Thymus (tissue), 11 donors: Measurements from ENCODE around the gene BDKRB1. TPM values are rescaled to one million over a fixed set of nuclear protein-coding genes. Genes with fewer than 3 reads are reported as not detected.

Experiments used
- DNase-seq, 9 donors: peaks; one replicate each; pipeline ENCODE4 v3.0.0-alpha.2; 2013; ENCODE audit warnings: low spot score in 9 of 9, low read depth in 6 of 9, missing footprints in 1 of 9
- H3K27ac ChIP-seq, 2 donors: one replicate each; pipeline ENCODE4 v1.5.1; 2013; ENCODE audit warnings: control low read depth in 1 of 2, low read depth in 1 of 2, low read length in 1 of 2, mild to moderate bottlenecking in 1 of 2, moderate library complexity in 1 of 2
- H3K27me3 ChIP-seq, 2 donors: one replicate each; pipeline ENCODE4 v1.5.1; 2013; ENCODE audit warnings: low read length in 1 of 2; ENCODE audit not compliant: control insufficient read depth in 2 of 2, insufficient read depth in 1 of 2
- H3K36me3 ChIP-seq, 2 donors: one replicate each; pipeline ENCODE4 v1.5.1; 2013; ENCODE audit warnings: low read length in 1 of 2, mild to moderate bottlenecking in 1 of 2, moderate library complexity in 1 of 2; ENCODE audit not compliant: control insufficient read depth in 2 of 2, insufficient read depth in 2 of 2
- H3K4me1 ChIP-seq, 2 donors: one replicate each; pipeline ENCODE4 v1.5.1; 2013; ENCODE audit warnings: low read length in 2 of 2; ENCODE audit not compliant: control insufficient read depth in 2 of 2, insufficient read depth in 2 of 2
- H3K4me3 ChIP-seq, 2 donors: one replicate each; pipeline ENCODE4 v1.5.1; 2013; ENCODE audit warnings: low read length in 2 of 2, control low read depth in 1 of 2, mild to moderate bottlenecking in 1 of 2
- H3K9me3 ChIP-seq, 2 donors: one replicate each; pipeline ENCODE4 v1.5.1; 2013; ENCODE audit warnings: low read length in 1 of 2, mild to moderate bottlenecking in 1 of 2; ENCODE audit not compliant: control insufficient read depth in 2 of 2, insufficient read depth in 1 of 2
- whole genome bisulfite sequencing: extraction: QIAGEN DNeasy Blood & Tissue Kit; methylation state at CpG from one replicate; pipeline ENCODE4 v1.1.7; 2013; 5-methylcytosine and 5-hydroxymethylcytosine counted together
- polyA plus RNA-seq: library from polyadenylated mRNA; stranded (reverse); fragments of 200-250 nt; gene quantifications from one replicate; pipeline ENCODE4 v1.2.3, GENCODE V29; 2013
- total RNA-seq: library from RNA; stranded (reverse); fragments of 120-200 nt; gene quantifications from one replicate; pipeline ENCODE4 v1.2.4, GENCODE V29; 2013
- donor health status: healthy.

Gene BDKRB1
- total and polyA plus RNA-seq, 2 donors, result 0.05 to 0.62 TPM

DNA sequence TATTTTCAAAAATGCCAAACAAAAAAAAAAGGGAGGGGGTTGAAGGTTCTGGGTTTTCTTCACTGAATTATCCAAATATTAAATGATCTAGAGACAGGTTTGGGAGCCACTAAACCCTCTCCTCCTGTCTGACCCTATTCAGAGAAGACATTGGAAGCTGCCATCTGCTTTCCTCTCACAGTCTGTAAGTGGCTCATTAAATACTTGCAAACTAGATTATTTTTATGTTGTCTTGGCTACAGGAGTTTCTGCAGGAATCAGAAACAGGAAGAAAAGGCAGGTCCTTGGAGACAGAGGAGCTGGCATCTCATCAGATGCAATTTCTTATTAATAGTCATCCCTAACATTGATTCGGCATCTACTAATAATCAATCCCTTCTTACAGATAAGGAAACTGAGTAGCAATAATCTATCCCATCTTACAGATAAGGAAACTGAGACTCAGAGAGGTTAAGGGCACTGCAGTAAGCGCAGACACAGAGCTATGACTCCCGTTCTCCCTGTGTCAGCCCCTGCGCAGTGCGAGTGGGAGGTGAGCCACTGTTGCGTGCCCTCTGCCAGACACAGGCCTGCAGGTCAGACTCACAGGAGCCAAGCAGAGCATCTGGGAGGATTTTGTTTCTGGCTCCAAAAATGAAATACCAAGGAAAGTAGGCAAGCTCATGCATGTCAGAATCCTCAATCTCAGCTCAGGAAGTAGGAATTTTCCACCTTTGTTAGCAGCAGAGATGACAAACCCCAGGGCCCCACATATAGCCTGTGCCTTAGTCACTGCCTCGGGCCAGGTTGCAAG is 40.4 kb upstream of the BDKRB1 start:
- 92% methylated on average over 7 of the region's 7 CpGs for WGBS
- no peaks in the 10 kb centered on the region for H3K27me3 ChIP-seq
- no peak overlapping the region for H3K4me3 ChIP-seq
- no peaks in the 10 kb centered on the region for H3K36me3 ChIP-seq
- no peak overlapping the region for H3K27ac ChIP-seq
- H3K9me3 ChIP-seq, result no peaks in the 10 kb centered on the region
- no peaks in the 10 kb centered on the region for H3K4me1 ChIP-seq
- DNase-seq, result no peak

DNA sequence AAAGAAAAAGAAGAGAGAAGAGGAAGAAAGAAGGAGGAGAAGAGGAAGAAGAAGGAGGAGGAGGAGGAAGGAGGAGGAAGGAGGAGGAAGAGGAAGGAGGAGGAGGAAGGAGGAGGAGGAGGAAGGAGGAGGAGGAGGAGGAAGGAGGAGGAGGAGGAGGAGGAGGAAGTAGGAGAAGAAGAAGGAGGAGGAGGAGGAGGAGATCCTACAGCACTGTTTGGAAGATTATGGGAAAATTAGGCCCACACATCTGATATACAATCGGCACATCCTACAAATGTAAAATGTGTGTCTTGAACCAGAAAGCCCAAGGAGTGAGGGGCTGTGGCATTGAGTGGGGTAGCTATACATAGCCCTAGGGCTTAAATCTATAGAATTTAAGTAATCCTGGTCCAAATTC is 39.4 kb upstream of the BDKRB1 start:
- DNase-seq, result no peak
- no peaks in the 10 kb centered on the region for H3K36me3 ChIP-seq
- H3K27me3 ChIP-seq, result no peaks in the 10 kb centered on the region
- H3K4me3 ChIP-seq, result no peak overlapping the region
- H3K9me3 ChIP-seq, result no peaks in the 10 kb centered on the region
- H3K4me1 ChIP-seq, result no peaks in the 10 kb centered on the region
- no peak overlapping the region for H3K27ac ChIP-seq
- 90% methylated on average over 1 of the region's 1 CpG for WGBS

DNA sequence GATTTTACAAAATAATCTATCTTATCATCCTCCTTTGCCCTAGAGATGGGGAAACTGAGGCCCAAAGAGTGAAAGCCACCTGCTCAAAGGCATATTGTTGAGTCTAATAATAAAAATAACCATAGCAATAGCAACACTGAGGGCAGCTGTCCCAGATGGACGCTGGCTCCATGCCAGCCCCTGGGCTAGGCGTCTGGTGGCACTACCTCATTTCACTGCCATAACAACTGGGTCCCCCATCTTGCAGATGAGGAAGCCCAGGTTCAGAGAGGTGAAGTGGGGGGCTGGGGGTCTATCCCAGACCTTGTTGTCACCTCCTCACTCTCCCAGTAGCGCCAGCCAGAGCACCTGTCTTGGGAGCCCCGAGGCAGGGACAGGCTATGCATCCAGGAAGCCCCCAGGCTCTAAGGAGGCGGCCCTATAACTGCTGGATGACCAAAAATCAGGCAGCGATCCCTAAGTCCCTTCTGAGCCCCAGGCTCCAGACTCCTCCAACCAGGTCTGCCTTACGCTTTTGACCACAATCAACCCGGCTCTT is 38.6 kb upstream of the BDKRB1 start:
- no peak overlapping the region for H3K27ac ChIP-seq
- no peaks in the 10 kb centered on the region for H3K4me1 ChIP-seq
- H3K36me3 ChIP-seq, result no peaks in the 10 kb centered on the region
- no peak for DNase-seq
- 80% methylated on average over 8 of the region's 8 CpGs for WGBS
- H3K27me3 ChIP-seq, result no peaks in the 10 kb centered on the region
- no peaks in the 10 kb centered on the region for H3K9me3 ChIP-seq
- H3K4me3 ChIP-seq, result no peak overlapping the region

DNA sequence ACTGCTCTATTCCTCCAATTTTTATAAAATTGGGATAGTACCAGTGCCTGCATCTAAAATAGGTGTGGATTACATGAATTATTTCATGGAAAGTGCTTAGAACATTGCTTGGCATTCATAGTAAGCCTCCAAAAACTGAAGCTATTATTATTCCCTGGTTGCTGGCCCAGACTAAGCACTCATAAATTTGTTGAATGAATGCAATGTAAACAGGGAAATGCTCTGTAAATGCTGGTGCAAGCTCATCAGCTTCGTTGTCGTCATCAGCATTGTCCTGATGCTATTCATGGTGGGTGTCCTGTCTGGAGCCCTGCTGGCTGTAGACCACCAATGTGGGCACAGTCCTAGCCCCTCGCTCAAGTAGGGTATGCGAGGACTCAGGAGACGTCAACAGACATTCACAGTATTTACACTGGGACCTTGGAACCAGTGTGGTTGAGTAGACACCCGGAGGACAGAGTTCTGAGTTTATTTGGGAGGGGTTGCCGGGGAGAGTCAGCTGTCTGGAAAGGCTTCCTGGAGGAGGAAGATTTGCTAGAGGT is 34.8 kb upstream of the BDKRB1 start:
- H3K4me1 ChIP-seq, result peaks cover 0 to 2% of the 10 kb centered on the region in 2 donors
- DNase-seq, result no peak
- 96% methylated on average over 7 of the region's 7 CpGs for WGBS
- no peaks in the 10 kb centered on the region for H3K9me3 ChIP-seq
- no peak overlapping the region for H3K4me3 ChIP-seq
- no peaks in the 10 kb centered on the region for H3K36me3 ChIP-seq
- H3K27ac ChIP-seq, result no peak overlapping the region
- H3K27me3 ChIP-seq, result no peaks in the 10 kb centered on the region

DNA sequence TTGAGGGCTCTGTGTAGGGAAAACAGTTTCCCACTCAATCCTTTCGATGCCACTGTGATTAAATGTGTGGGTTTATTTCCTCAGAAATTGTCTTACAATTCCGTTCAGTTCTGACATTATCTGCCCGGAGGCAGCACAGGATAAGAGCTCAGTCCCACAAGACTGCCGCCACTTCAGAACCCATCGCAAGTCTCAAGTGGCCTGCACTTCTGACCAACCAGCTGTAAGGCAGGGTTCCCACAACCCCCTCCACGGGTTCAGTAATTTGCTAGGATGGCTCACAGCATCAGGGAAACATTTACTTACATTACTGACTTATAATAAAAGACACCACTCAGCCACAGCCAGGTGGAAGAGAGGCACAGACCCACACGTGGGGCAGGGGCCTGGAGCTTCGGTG is 34.2 kb upstream of the BDKRB1 start:
- Histone ChIP-seq H3K9me3 (no peaks in the 10 kb centered on the region), H3K27me3 (no peaks in the 10 kb centered on the region), H3K4me1 (peaks cover 0 to 2% of the 10 kb centered on the region in 2 donors), H3K27ac (no peak overlapping the region), H3K4me3 (no peak overlapping the region), H3K36me3 (no peaks in the 10 kb centered on the region)
- WGBS, result 89% methylated on average over 8 of the region's 8 CpGs
- DNase-seq, result no peak

- 85% methylated on average over 8 of the region's 8 CpGs for WGBS
- peaks cover 0 to 2% of the 10 kb centered on the region in 2 donors for H3K4me1 ChIP-seq
- no peak for DNase-seq
Observed at GRCh38 chr14:96224480-96225096, 31.4 kb upstream of the BDKRB1 start.

GRCh38 chr14:96225213-96225612 is 30.8 kb upstream of the BDKRB1 start:
- WGBS, result 89% methylated on average over 5 of the region's 5 CpGs
- DNase-seq, result no peak
- H3K4me3 ChIP-seq, result no peak overlapping the region
- peaks cover 0 to 4% of the 10 kb centered on the region in 2 donors for H3K9me3 ChIP-seq
- no peaks in the 10 kb centered on the region for H3K36me3 ChIP-seq
- no peaks in the 10 kb centered on the region for H3K27me3 ChIP-seq
- H3K27ac ChIP-seq, result no peak overlapping the region
- H3K4me1 ChIP-seq, result peaks cover 0 to 2% of the 10 kb centered on the region in 2 donors

More at GRCh38 chr14:96224480-96225096, 31.4 kb upstream of the BDKRB1 start:
- no peaks in the 10 kb centered on the region for H3K36me3 ChIP-seq
- peaks cover 0 to 4% of the 10 kb centered on the region in 2 donors for H3K9me3 ChIP-seq
- no peak overlapping the region for H3K27ac ChIP-seq
- H3K27me3 ChIP-seq, result no peaks in the 10 kb centered on the region
- H3K4me3 ChIP-seq, result no peak overlapping the region

- peaks cover 0 to 4% of the 10 kb centered on the region in 2 donors for H3K9me3 ChIP-seq
- no peak for DNase-seq
- no peaks in the 10 kb centered on the region for H3K36me3 ChIP-seq
- no peak overlapping the region for H3K4me3 ChIP-seq
- no peaks in the 10 kb centered on the region for H3K27me3 ChIP-seq
- 44% methylated on average over 5 of the region's 5 CpGs for WGBS
- no peak overlapping the region for H3K27ac ChIP-seq
- peaks cover 0 to 2% of the 10 kb centered on the region in 2 donors for H3K4me1 ChIP-seq
Observed at GRCh38 chr14:96225745-96226151, 30.3 kb upstream of the BDKRB1 start.

GRCh38 chr14:96227428-96227827 is 28.6 kb upstream of the BDKRB1 start:
- peaks cover 0 to 4% of the 10 kb centered on the region in 2 donors for H3K9me3 ChIP-seq
- no peak for DNase-seq
- no peaks in the 10 kb centered on the region for H3K27me3 ChIP-seq
- WGBS, result 92% methylated on average over 7 of the region's 7 CpGs
- no peak overlapping the region for H3K27ac ChIP-seq
- H3K4me3 ChIP-seq, result no peak overlapping the region
- no peaks in the 10 kb centered on the region for H3K36me3 ChIP-seq
- H3K4me1 ChIP-seq, result peaks cover 0 to 2% of the 10 kb centered on the region in 2 donors
